Testis (tissue), 2 donors: ENCODE data around the gene PTPRQ.

Source experiments
- CTCF ChIP-seq, 3 experiments: fragments of 450-650 bp in 2 of 3; fragments of 200-600 bp in 1 of 3; sonication (generic) in 1 of 3; IDR thresholded peaks; one replicate each; pipeline ENCODE4 v1.5.1; 2016 to 2019; ENCODE audit warnings: antibody characterized with exemption in 3 of 3, mild to moderate bottlenecking in 2 of 3, moderate library complexity in 1 of 3
- POLR2A ChIP-seq: fragments of 450-650 bp; IDR thresholded peaks from one replicate; pipeline ENCODE4 v1.6.1; 2017; ENCODE audit warnings: antibody characterized with exemption, mild to moderate bottlenecking, moderate library complexity

- TF ChIP-seq POLR2A (no peak), CTCF (IDR thresholded peaks at IDR 0.05) (no peak)
Measured at GRCh38 chr12:80681287-80681686, 237.3 kb downstream of the PTPRQ start.
